Measurements from ENCODE around the gene RAG2.

RAG2 gene
- long read RNA-seq = 0 reads

- no peaks in the 10 kb centered on the region for H3K27me3 ChIP-seq (ENCODE audit: insufficient read depth, poor library complexity, severe bottlenecking)
- no peak within 1 kb of the TSS for H3K4me3 ChIP-seq (replicated peaks; ENCODE audit: insufficient read depth, low read length)
- H3K27ac ChIP-seq (replicated peaks) = no peak within 1 kb of the TSS
- TF ChIP-seq SPI1 (IDR thresholded peaks at IDR 0.05; ENCODE audit: borderline replicate concordance, low read depth) (no peak), GABPA (IDR thresholded peaks at IDR 0.05; ENCODE audit: low read depth) (no peak), POLR2AphosphoS5 (IDR thresholded peaks at IDR 0.05; ENCODE audit: low read depth) (no peak), CTCF (IDR thresholded peaks at IDR 0.05; ENCODE audit: insufficient read depth, low read length) (no peak), REST (IDR thresholded peaks at IDR 0.05; ENCODE audit: insufficient replicate concordance, low read depth) (no peak)
- DNase-seq (ENCODE audit: low read depth in 1 of 2, low spot score in 1 of 2) = no peak
Measured at GRCh38 chr11:36598051-36598450, at the start of gene RAG2. RAG2 (minus strand) TSS chr11:36598236; CDS start chr11:36594168, 4,068 bp downstream.

DNA sequence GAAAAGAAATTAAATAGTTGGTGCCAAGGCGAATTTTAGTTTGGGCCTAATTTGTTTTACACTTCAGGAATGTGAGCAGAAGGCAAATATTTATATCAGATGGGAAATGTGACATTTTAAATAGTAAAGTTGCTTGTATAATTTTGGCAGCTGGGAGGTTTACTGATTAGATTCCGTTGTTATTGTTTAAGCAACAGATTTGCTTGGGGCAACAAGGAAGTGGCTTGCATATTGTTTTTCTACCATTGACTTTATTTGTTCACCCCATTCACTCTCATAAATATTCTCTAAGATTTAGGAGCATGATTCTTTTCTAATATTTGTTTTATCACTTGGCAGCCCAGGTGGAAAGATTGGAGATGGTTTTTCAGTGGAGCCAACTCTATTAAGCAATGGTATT is 40.5 kb upstream of the RAG2 start:
- DNase-seq (ENCODE audit: low read depth in 1 of 2, low spot score in 1 of 2) = no peak
- TF ChIP-seq SPI1 (IDR thresholded peaks at IDR 0.05; ENCODE audit: borderline replicate concordance, low read depth) (no peak), REST (IDR thresholded peaks at IDR 0.05; ENCODE audit: insufficient replicate concordance, low read depth) (no peak), CTCF (IDR thresholded peaks at IDR 0.05; ENCODE audit: insufficient read depth, low read length) (no peak), POLR2AphosphoS5 (IDR thresholded peaks at IDR 0.05; ENCODE audit: low read depth) (no peak)
- H3K27ac ChIP-seq (replicated peaks) = no peak overlapping the region
- H3K4me3 ChIP-seq (replicated peaks; ENCODE audit: insufficient read depth, low read length) = no peak overlapping the region
- H3K27me3 ChIP-seq (ENCODE audit: insufficient read depth, poor library complexity, severe bottlenecking) = no peaks in the 10 kb centered on the region

- H3K27ac ChIP-seq (replicated peaks) = no peak overlapping the region
- H3K4me3 ChIP-seq (replicated peaks; ENCODE audit: insufficient read depth, low read length) = no peak overlapping the region
- DNase-seq (ENCODE audit: low read depth in 1 of 2, low spot score in 1 of 2) = no peak
- TF ChIP-seq GABPA (IDR thresholded peaks at IDR 0.05; ENCODE audit: low read depth) (no peak), POLR2AphosphoS5 (IDR thresholded peaks at IDR 0.05; ENCODE audit: low read depth) (no peak), SPI1 (IDR thresholded peaks at IDR 0.05; ENCODE audit: borderline replicate concordance, low read depth) (no peak), CTCF (IDR thresholded peaks at IDR 0.05; ENCODE audit: insufficient read depth, low read length) (no peak), REST (IDR thresholded peaks at IDR 0.05; ENCODE audit: insufficient replicate concordance, low read depth) (no peak)
- H3K27me3 ChIP-seq (ENCODE audit: insufficient read depth, poor library complexity, severe bottlenecking) = no peaks in the 10 kb centered on the region
Measured at GRCh38 chr11:36635066-36635862, 37.2 kb upstream of the RAG2 start.

All from HL-60 (cell line).